Renal pelvis (tissue), 12 donors: ENCODE data around the gene EBI3. TPM values are rescaled to one million over a fixed set of nuclear protein-coding genes. Genes with fewer than 3 reads are reported as not detected.
"Not testable (repeated sequence)": the region's sequence is repeated elsewhere in the genome, so short reads cannot be mapped to it uniquely, and the experiment has no call there.

Experiments
- DNase-seq: peaks from one replicate; pipeline ENCODE4 v3.0.0-alpha.2; 2013
- long read RNA-seq, 16 experiments: transcript quantifications; one replicate each; lab custom pipeline, GENCODE V29; 2026
- polyA plus RNA-seq, 3 donors: library from polyadenylated mRNA; unstranded; fragments of 120-200 nt; gene quantifications; one replicate each; pipeline ENCODE4 v1.2.1, GENCODE V29; 2013; ENCODE audit not compliant: insufficient read length in 3 of 3

EBI3 gene
- polyA plus RNA-seq: under 1 TPM; 0.76 to 0.84 (median 0.82) TPM
- long read RNA-seq, donor 1: 0 reads
- long read RNA-seq, donor 2: 0 reads
- long read RNA-seq, donor 3: 0 reads
- long read RNA-seq, donor 4, partial matches to known transcripts: 0 of 2 reads
- long read RNA-seq, donor 4, other reads (novel, unspliced or antisense): 0 of 2 reads
- long read RNA-seq, donor 5: 0 reads
- long read RNA-seq, donor 6: 0 reads
- long read RNA-seq, donor 7: 0 reads
- long read RNA-seq, donor 8: 0 reads
- long read RNA-seq, donor 9: 0 reads
- long read RNA-seq, donor 10: 0 reads
- long read RNA-seq, donor 11: 0 reads
- long read RNA-seq, donor 12, partial matches to known transcripts: 0 of 1 reads
- long read RNA-seq, donor 12, other reads (novel, unspliced or antisense): 0 of 1 reads
- long read RNA-seq, donor 13: 0 reads
- long read RNA-seq, donor 14: 0 reads
- long read RNA-seq, donor 15: 0 reads
- long read RNA-seq, donor 16, partial matches to known transcripts: 0 of 1 reads
- long read RNA-seq, donor 16, other reads (novel, unspliced or antisense): 0 of 1 reads

GRCh38 chr19:4229179-4229931 lies at the start of gene EBI3:
EBI3 (plus strand) TSS chr19:4229523; CDS start chr19:4229551, 28 bp downstream.
- no peak for DNase-seq

GRCh38 chr19:4181053-4181508 lies 48.2 kb upstream of the EBI3 start:
- no peak for DNase-seq

- DNase-seq: peak; percentile 94
These were observed 47.1 kb upstream of the EBI3 start, which contains the start of the genes ANKRD24 and SIRT6 for GRCh38 chr19:4182084-4182810. ANKRD24 (plus strand) TSS chr19:4182689; CDS start chr19:4186426, 3,737 bp downstream. SIRT6 (minus strand) TSS chr19:4182563; CDS start chr19:4182539, 24 bp downstream.

DNA sequence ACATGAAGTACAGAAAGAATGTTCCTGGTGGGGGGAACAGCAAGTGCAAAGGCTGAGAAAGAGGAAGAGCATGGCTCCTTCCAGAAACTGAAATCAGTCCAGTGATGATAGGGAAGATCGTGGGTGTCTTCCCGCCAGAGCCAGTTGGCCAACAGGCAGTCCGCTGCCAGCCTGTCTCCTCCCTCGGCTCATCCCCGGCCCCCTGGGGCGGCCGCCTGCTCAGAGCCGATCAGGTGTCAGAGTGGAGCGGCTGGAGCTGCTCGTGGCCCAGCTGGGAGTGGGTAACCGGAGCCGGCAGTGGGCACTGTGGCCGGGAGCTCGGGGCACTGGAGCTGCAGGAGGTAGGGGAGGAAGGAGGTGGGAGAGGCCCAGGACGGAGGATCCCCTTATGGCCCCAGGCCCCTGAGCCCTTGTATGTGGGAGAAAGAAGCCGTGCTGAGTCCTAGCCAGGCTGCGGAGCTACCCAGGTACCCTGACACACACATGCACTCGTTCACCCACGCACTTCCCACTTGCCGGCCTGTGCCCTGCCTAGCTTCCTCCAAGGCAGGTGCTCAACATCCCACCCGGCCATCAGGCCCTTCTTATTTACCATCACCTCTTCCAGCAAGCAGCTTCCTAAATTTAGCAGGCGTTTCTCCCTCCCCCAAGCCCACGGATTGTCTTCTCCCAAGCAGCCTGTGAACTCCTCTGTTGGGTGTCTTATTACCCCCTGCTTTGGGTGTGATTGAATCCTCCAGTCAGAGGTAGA lies 45.2 kb upstream of the EBI3 start:
- DNase-seq: no peak

GRCh38 chr19:4184718-4185352 lies 44.5 kb upstream of the EBI3 start:
- no peak for DNase-seq

- DNase-seq: no peak
These were observed 43.8 kb upstream of the EBI3 start for GRCh38 chr19:4185413-4186086.

- peak; percentile 65 for DNase-seq
These were observed 43.0 kb upstream of the EBI3 start for GRCh38 chr19:4186087-4186993.

DNA sequence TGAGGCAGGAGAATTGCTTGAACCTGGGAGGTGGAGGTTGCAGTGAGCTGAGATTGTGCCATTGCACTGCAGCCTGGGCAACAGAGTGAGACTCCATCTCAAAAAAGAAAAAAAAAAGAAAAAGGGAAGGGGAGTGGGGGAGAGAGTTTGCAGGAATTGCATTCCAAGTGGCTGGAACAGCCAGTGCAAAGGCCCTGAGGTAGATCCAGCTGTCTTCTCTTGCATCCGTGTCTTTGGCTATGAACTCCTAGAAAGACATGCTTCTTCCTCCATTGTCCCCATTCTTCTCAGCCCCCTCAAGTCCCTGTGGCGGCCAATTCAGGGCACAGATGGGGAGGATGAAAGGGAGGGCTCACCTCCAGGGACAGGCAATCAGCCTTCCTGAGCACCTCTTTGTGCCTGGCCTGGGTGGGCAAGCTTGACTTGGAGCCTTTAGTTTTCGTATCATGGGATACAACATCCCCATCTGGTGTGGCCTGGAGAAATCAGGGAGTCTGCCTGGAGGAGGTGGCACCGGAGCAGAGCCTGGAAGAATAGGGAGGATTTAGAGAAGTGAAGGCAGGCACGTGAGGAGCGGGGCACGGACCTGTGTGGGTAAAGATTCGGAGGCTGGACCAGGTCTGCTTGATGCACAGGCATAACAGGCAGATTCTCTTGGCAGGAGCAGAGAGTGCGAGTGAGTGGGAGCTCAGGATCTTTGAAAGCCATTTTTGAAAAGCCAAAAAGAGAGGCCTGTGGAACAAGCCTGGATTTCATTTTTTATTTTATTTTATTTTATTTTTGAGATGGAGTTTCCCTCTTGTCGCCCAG lies 41.8 kb upstream of the EBI3 start:
- DNase-seq: no peak

DNA sequence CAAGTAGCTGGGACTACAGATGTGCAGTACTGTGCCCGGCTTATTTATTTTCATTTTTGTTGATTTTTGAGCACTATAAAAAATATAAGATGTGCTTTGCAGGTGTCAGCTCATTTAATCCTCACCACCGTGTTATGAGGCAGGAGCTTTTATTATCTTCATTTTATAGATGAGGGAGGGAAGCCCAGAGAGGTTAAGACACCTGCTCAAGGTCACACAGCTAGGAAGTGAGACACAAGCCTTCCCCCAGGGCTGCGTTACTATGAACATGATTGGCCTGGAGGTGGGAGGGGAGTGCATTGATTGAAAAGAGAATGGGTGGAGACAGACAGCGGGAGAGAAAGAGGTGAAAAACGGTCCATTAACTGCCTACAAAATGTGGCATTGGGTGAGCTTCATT lies 39.7 kb upstream of the EBI3 start:
- no peak for DNase-seq

DNA sequence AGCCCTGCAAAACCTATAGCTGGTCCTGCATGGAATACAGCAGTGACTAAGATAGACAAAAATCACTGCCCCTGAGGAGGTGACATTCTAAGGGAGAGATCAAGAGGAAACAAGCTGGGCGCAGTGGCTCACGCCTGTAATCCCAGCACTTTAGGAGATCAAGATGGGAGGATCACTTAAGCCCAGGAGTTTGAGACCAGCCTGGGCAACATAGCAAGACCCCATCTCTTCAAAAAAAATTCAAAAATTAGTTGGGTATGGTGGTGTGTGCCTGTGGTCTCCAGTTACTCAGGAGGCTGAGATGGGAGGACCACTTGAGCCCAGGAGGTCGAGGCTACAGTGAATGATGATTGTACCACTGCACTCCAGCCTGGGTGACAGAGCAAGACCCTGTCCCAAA lies 36.8 kb upstream of the EBI3 start:
- DNase-seq: not testable (repeated sequence)

DNA sequence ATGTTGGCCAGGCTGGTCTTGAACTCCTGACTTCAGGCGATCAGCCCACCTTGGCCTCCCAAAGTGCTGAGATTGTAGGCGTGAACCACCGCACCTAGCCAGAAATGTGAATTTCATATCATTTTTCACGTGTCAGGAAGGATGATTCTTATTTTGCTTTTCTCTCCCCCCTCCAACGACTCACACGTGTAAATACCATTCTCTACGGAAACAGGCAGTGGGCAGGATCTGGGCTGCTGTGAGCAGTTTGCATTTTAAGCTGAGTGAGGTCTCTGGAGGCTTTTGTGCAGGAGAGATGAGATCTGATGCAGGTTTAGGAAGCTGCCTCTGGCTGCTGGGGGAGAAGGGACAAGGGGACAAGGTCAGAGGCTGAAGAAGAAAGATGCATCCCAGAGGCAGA lies 35.0 kb upstream of the EBI3 start:
- DNase-seq: no peak

- DNase-seq: no peak
These were observed 33.3 kb upstream of the EBI3 start for GRCh38 chr19:4196009-4196408.

DNA sequence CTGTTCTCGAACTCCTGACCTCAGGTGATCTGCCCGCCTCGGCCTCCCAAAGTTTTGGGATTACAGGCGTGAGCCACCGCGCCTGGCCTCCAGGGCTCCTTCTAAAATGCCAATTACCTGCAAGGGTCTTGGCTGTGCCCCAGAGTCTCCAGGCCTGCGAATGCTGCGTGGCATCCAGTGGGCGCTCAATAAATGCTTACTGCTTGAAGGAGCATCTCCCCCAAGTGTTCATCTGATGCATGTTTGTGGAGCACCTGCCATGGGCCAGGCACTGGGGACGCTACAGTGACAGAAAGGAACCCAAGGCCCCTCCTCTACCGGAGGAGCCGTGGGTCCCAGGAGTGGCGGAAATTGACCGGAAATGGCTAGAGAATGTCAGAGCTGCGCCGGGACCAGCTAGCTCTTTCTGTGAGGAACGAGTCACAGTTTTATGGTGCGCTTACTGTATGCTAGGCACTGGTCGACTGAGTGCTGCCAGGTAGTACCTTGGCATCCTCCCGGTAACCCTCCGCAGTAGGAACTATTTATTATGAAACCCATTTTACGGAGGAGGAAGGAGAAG lies 32.7 kb upstream of the EBI3 start:
- no peak for DNase-seq

- DNase-seq: no peak
These were observed 32.1 kb upstream of the EBI3 start for GRCh38 chr19:4197228-4197624.

DNA sequence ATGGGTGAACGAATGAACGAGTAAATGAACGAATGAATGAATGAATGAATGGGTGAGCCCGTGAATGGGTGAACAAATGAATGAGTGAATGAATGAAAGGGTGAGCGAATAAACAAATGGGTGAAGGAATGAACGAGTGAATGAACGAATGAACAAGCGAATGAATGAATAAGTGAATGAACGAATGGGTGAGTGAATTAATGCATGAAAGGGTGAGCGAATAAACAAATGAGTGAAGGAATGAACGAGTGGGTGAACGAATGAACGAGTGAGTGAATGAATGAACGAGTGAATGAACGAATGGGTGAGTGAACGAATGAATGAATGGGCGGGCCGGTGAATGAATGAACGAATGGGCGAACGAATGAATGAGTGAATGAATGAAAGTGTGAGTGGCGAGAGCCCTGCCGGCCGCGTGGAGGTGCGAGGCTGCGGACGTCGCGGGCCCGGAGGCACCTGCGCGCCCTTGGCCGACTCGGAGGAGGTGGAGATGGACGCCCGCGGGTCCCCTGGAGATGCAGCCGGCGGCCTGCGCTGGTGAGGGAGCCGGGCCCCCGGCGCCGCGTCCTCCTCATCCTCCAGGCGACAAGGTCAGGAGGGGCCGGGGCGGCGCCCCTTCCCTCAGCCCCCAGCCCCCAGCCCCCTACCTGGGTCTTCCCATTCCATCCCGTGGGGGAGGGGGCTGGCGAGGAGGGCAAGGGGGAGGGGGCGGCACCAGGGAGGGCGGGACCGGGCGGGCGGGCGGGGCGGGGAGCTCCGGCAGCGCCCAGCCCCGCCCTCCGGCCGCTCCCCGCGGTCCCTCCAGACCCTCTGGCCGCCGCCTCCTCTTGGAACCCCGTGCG lies 31.5 kb upstream of the EBI3 start:
- DNase-seq: no peak

GRCh38 chr19:4198467-4199126 lies 30.7 kb upstream of the EBI3 start:
- DNase-seq: no peak
